CD4-positive, CD25-positive, alpha-beta regulatory T cell (primary cell): ENCODE data around the gene FAM136A. TPM values are rescaled to one million over a fixed set of nuclear protein-coding genes. Genes with fewer than 3 reads are reported as not detected.
A peak's percentile ranks its signal among the peaks of the same experiment; 100 is the strongest.
"Not testable (repeated sequence)": the region's sequence is repeated elsewhere in the genome, so short reads cannot be mapped to it uniquely, and the experiment has no call there.

Source experiments
- ATAC-seq, 2 donors: fragments of 150-1000 bp; cut with Tn5 transposase; one replicate each; pipeline ENCODE4 v1.10.0; 2021; ENCODE audit warnings: low read depth in 2 of 2, moderate number of reproducible peaks in 2 of 2, moderate library complexity in 1 of 2
- DNase-seq, 3 donors: peaks; one replicate each; pipeline versions ENCODE4 v3.0.0 to v3.0.0-alpha.2; 2012 to 2022; ENCODE audit warnings: mixed read lengths in 1 of 3
- H3K27ac ChIP-seq: one replicate; pipeline ENCODE4 v1.7.0; 2013; ENCODE audit warnings: mild to moderate bottlenecking, low read length; ENCODE audit not compliant: insufficient read depth, poor library complexity, severe bottlenecking
- H3K27me3 ChIP-seq: one replicate; pipeline ENCODE4 v1.7.0; 2013; ENCODE audit warnings: low read length; ENCODE audit not compliant: control insufficient read depth, insufficient read depth
- H3K36me3 ChIP-seq: one replicate; pipeline ENCODE4 v1.7.0; 2013; ENCODE audit warnings: mild to moderate bottlenecking, low read length, moderate library complexity; ENCODE audit not compliant: control insufficient read depth, insufficient read depth
- H3K4me1 ChIP-seq: 2 replicates; pipeline ENCODE4 v1.7.0; 2013; ENCODE audit warnings: mild to moderate bottlenecking, low read length; ENCODE audit not compliant: insufficient read depth, control insufficient read depth, poor library complexity, severe bottlenecking
- H3K4me3 ChIP-seq: one replicate; pipeline ENCODE4 v1.7.0; 2013; ENCODE audit warnings: low read depth, mild to moderate bottlenecking, low read length, moderate library complexity
- H3K9me3 ChIP-seq, 2 experiments: 1 replicate in 1 of 2; 2 replicates in 1 of 2; pipeline ENCODE4 v1.7.0; 2013; ENCODE audit warnings: low read length in 2 of 2, mild to moderate bottlenecking in 1 of 2, moderate library complexity in 1 of 2; ENCODE audit not compliant: control insufficient read depth in 2 of 2
- H3K27ac Mint-ChIP-seq, 3 donors: one replicate each; pipeline ENCODE4 v1.8.0; 2020 to 2022; ENCODE audit warnings: mild to moderate bottlenecking in 3 of 3, mixed read lengths in 3 of 3, moderate library complexity in 2 of 3
- H3K27me3 Mint-ChIP-seq: one replicate; pipeline ENCODE4 v1.8.0; 2022; ENCODE audit warnings: mild to moderate bottlenecking, mixed read lengths
- H3K36me3 Mint-ChIP-seq: one replicate; pipeline ENCODE4 v1.8.0; 2020; ENCODE audit warnings: mixed read lengths
- H3K4me1 Mint-ChIP-seq, 4 donors: one replicate each; pipeline ENCODE4 v1.8.0; 2020 to 2022; ENCODE audit warnings: mixed read lengths in 4 of 4, mild to moderate bottlenecking in 1 of 4
- H3K4me3 Mint-ChIP-seq, 4 donors: one replicate each; pipeline ENCODE4 v1.8.0; 2020 to 2022; ENCODE audit warnings: mild to moderate bottlenecking in 4 of 4, mixed read lengths in 4 of 4, moderate library complexity in 3 of 4
- H3K9me3 Mint-ChIP-seq, 7 donors: one replicate each; pipeline ENCODE4 v1.8.0; 2020 to 2022; ENCODE audit warnings: mixed read lengths in 7 of 7, mild to moderate bottlenecking in 3 of 7, moderate library complexity in 2 of 7
- polyA plus RNA-seq, 4 donors: library from polyadenylated mRNA; unstranded; fragments of 300-500 nt; fragmentation: Illumina TruSeq; gene quantifications; one replicate each; pipeline ENCODE4 v1.2.3, GENCODE V29; 2021
- total RNA-seq: library from RNA; stranded (reverse); gene quantifications from one replicate; pipeline ENCODE4 v1.2.3, GENCODE V29; 2022

Gene FAM136A
- total and polyA plus RNA-seq, 5 donors from 2014 or later: 26.2 to 35.1 (median 28.8) TPM

DNA sequence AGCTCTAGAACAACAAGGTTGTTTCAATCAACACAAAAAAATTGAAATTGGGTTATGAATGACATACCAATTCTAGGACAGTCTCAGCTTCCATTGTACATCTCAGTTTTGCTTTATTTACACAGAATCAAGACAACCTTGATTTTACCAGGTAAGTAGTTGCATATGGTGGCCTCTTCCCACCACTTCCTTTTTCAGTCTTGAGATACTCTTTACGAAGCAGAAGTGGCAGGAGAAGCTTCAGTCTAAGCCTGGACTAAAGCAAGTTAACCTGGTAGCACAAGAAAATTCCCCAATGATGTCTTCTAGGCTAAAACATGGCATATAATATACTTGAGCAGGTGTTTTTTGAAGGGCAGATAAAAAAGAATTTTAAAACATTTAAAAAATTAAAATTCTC lies 10.7 kb upstream of the FAM136A start:
- Mint-ChIP-seq H3K27ac (no peak overlapping the region), H3K4me1 (no peaks in the 10 kb centered on the region), H3K36me3 (no peaks in the 10 kb centered on the region), H3K27me3 (peaks cover 10% of the 10 kb centered on the region), H3K4me3 (no peak overlapping the region), H3K9me3 (no peaks in the 10 kb centered on the region)
- ATAC-seq (no peak), DNase-seq (no peak)
- Histone ChIP-seq H3K27me3 (peaks cover 4% of the 10 kb centered on the region), H3K36me3 (no peaks in the 10 kb centered on the region), H3K27ac (no peak overlapping the region), H3K9me3 (no peaks in the 10 kb centered on the region), H3K4me3 (no peak overlapping the region), H3K4me1 (no peaks in the 10 kb centered on the region)

DNA sequence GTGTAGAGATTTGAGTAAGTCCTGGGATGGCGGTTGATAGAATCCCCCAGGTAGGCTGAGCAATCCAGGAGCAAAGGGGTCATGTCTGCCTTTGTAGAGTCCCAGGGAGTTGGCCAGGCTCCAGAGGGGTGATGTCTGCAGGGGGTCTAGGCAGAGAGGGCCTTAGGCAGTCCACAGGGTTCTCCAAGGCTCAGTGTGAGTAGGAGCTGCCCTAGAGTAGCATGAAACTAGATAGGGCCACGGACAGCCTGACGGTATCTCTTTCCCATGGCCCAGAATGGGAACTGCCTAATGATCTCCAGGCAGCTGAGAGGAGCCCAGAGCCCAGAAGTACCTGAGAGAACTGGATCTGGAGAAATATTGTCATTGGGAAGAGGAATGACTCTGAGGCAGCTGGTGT lies 9.0 kb upstream of the FAM136A start:
- Mint-ChIP-seq H3K9me3 (no peaks in the 10 kb centered on the region), H3K4me1 (no peaks in the 10 kb centered on the region), H3K4me3 (no peak overlapping the region), H3K27me3 (peaks cover 8% of the 10 kb centered on the region), H3K27ac (no peak overlapping the region), H3K36me3 (no peaks in the 10 kb centered on the region)
- Histone ChIP-seq H3K9me3 (no peaks in the 10 kb centered on the region), H3K27ac (no peak overlapping the region), H3K4me3 (no peak overlapping the region), H3K36me3 (no peaks in the 10 kb centered on the region), H3K27me3 (peaks cover under 1% of the 10 kb centered on the region), H3K4me1 (no peaks in the 10 kb centered on the region)
- DNase-seq (no peak), ATAC-seq (no peak)

DNA sequence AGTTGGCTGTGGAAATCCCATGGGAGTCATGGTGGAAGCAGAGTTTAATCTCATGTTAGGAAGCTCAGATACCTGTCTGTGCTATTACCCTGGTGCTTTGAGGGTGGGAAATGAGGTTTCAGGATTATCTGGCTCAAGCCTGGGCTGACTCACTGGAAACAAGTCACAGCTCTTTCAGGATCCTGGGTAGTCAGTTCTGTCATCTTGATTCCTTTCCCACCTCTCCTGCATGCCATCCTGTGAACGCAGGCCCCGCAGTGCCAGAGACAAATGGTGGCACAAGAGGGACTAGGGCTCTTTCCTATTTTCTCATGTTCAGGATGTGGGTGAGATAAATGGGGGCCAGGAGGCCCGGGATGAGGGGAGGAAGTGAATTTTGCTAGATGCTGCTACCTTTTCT lies 3.7 kb upstream of the FAM136A start:
- H3K36me3 Mint-ChIP-seq: no peaks in the 10 kb centered on the region

DNA sequence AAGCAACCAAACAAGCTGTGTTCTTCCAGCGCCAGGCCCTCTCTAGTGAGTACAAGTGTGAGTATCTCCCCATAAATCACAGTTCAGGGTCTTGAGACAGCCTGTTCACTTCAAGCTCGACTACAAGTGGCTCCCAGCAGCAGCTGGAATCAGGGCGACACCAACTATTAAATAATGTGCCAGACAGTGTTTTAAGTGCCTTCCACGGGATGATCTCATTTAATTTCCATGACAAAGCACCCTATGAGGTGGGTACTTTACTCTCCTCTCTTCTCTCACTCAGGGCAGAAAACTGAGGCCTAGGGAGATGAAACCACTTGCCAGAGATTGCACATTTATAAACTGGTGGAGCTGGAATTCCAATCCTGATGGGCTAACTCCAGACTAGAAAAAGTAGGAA lies 2.6 kb upstream of the FAM136A start:
- Histone ChIP-seq H3K27me3 (no peaks in the 10 kb centered on the region), H3K36me3 (peaks cover 3% of the 10 kb centered on the region), H3K27ac (no peak overlapping the region), H3K4me1 (peaks cover 9% of the 10 kb centered on the region), H3K9me3 (no peaks in the 10 kb centered on the region), H3K4me3 (no peak overlapping the region)
- DNase-seq (no peak), ATAC-seq (no peak)
- Mint-ChIP-seq H3K4me1 (peaks cover 0 to 26% (median 14%) of the 10 kb centered on the region in 4 donors), H3K36me3 (no peaks in the 10 kb centered on the region), H3K4me3 (peak overlapping the region in 1 of 4 donors; percentile 77), H3K9me3 (no peaks in the 10 kb centered on the region), H3K27me3 (peaks cover 8% of the 10 kb centered on the region), H3K27ac (no peak overlapping the region)

More for the DNA sequence above, 3.7 kb upstream of the FAM136A start:
- Mint-ChIP-seq H3K4me1 (peaks cover 0 to 24% (median 10%) of the 10 kb centered on the region in 4 donors), H3K27me3 (peaks cover 8% of the 10 kb centered on the region), H3K9me3 (no peaks in the 10 kb centered on the region), H3K27ac (no peak overlapping the region), H3K4me3 (no peak overlapping the region)
- DNase-seq (no peak), ATAC-seq (no peak)
- Histone ChIP-seq H3K4me1 (peaks cover 9% of the 10 kb centered on the region), H3K36me3 (no peaks in the 10 kb centered on the region), H3K9me3 (no peaks in the 10 kb centered on the region), H3K27me3 (no peaks in the 10 kb centered on the region), H3K4me3 (no peak overlapping the region), H3K27ac (no peak overlapping the region)

DNA sequence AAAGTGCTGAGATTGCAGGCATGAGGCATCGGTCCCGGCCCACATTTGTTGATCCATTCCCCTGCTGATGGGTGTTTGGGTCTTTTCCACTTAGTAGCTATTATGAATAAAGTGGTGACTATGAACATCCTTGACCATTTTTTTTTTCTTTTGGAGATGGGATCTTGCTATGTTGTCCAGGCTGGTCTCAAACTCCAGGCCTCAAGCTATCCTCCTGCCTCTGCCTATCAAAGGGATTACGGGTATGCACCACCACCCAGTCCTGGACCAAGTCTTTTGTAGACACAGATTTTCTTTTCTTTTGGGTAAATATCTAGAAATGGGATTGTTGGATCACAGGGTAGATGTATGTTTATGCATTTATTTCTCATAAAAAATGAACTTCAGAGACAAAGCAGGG lies 1.3 kb upstream of the FAM136A start:
- Histone ChIP-seq H3K4me3 (no peak overlapping the region), H3K27me3 (no peaks in the 10 kb centered on the region), H3K36me3 (peaks cover 14% of the 10 kb centered on the region), H3K27ac (no peak overlapping the region), H3K9me3 (no peaks in the 10 kb centered on the region), H3K4me1 (peaks cover 9% of the 10 kb centered on the region)
- no peak for DNase-seq
- Mint-ChIP-seq H3K27me3 (peaks cover 8% of the 10 kb centered on the region), H3K4me3 (peak overlapping the region in 2 of 4 donors; percentile 73 to 84), H3K36me3 (peaks cover 10% of the 10 kb centered on the region), H3K27ac (no peak overlapping the region), H3K9me3 (peaks cover 0 to 1% (median 0%) of the 10 kb centered on the region in 7 donors), H3K4me1 (peaks cover 9 to 30% (median 17%) of the 10 kb centered on the region in 4 donors)
- ATAC-seq: no peak

DNA sequence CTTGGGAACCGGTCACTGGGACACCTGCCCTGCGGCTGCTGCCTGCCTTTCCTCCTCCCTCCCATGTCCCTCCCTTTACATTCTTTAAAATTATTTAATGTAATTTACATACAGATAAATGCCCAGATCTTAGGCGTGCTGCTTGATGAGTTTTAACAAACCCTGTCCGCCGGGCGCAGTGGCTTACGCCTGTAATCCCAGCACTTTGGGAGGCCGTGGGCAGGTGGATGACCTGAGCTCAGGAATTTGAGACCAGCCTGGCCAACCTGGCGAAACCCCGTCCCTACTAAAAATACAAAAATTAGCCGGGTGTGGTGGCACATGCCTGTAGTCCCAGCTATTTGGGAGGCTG lies 304 bp upstream of the FAM136A start:
- H3K9me3 Mint-ChIP-seq, H3K4me1 ChIP-seq, H3K9me3 ChIP-seq, H3K27me3 Mint-ChIP-seq, H3K27ac ChIP-seq, DNase-seq, ATAC-seq, H3K4me3 ChIP-seq, H3K27me3 ChIP-seq: not testable (repeated sequence)
- peak overlapping the region; percentile 85 to 99 (median 95) for H3K4me3 Mint-ChIP-seq
- H3K4me1 Mint-ChIP-seq: peaks cover 10 to 30% (median 18%) of the 10 kb centered on the region in 4 donors
- H3K36me3 Mint-ChIP-seq: peaks cover 15% of the 10 kb centered on the region
- peaks cover 14% of the 10 kb centered on the region for H3K36me3 ChIP-seq
- peak overlapping the region in 1 of 3 donors; percentile 38 for H3K27ac Mint-ChIP-seq

DNA sequence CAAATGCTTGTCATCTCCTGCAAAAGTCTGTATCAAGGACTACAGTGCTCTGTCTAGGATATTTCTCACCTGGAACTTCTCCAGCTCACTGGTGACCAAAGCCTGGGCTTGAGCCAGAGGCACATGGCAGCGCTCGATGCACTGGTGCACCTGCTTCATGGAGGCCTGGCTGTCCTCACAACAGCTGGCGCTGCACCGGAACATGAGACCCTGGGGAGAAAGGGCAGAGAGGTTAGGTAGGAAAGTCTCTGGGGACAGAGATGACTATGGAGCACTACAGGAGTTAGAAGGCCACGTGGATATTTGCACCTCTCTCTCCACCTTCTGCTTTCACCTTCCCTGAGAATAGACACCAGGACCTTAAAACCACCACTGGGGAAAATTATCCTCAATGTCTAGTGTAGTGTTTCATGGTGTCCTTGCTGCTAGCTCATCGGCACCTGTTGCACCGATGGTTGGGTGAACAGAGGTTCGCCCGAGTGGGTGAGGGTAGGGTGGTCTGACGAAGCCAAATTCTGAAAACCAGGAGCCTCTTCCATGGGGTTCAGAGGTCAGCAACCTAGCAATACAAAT lies 1.0 kb downstream of the FAM136A start:
- peaks cover 9% of the 10 kb centered on the region for H3K4me1 ChIP-seq
- peaks cover 21% of the 10 kb centered on the region for H3K36me3 ChIP-seq
- DNase-seq (no peak), ATAC-seq (no peak)
- Mint-ChIP-seq H3K4me3 (peak overlapping the region; percentile 93 to 99 (median 95)), H3K27ac (peak overlapping the region; percentile 86 to 92 (median 90)), H3K9me3 (peaks cover 0 to 1% (median 0%) of the 10 kb centered on the region in 7 donors), H3K27me3 (peaks cover 4% of the 10 kb centered on the region), H3K4me1 (peaks cover 10 to 36% (median 21%) of the 10 kb centered on the region in 4 donors), H3K36me3 (peaks cover 20% of the 10 kb centered on the region)
- no peaks in the 10 kb centered on the region for H3K27me3 ChIP-seq
- peak overlapping the region; percentile 83 for H3K27ac ChIP-seq
- no peaks in the 10 kb centered on the region for H3K9me3 ChIP-seq
- H3K4me3 ChIP-seq: peak overlapping the region; percentile 85

DNA sequence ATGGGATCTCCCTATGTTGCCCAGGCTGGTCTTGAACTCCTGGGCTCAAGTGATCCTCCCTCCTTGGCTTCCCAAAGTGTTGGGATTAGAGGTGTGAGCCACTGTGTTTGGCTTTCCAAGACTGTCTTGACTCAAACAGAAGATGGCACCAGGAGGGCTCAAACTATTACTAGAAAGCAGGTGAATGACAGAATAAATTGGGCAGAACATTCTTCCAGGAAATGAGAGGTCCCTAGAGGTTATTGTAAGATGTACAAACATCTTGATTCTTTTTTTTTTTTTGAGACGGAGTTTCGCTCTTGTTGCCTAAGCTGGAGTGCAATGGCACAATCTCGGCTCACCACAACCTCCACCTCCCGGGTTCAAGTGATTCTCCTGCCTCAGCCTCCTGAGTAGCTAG lies 4.0 kb downstream of the FAM136A start:
- Histone ChIP-seq H3K4me1 (peaks cover 12% of the 10 kb centered on the region), H3K36me3 (peaks cover 21% of the 10 kb centered on the region)
- H3K27ac Mint-ChIP-seq, H3K9me3 ChIP-seq, H3K27ac ChIP-seq, ATAC-seq, DNase-seq, H3K4me3 ChIP-seq, H3K27me3 Mint-ChIP-seq, H3K27me3 ChIP-seq, H3K9me3 Mint-ChIP-seq: not testable (repeated sequence)
- peaks cover 20% of the 10 kb centered on the region for H3K36me3 Mint-ChIP-seq
- H3K4me3 Mint-ChIP-seq: peak overlapping the region in 1 of 4 donors; percentile 72
- peaks cover 13 to 40% (median 23%) of the 10 kb centered on the region in 4 donors for H3K4me1 Mint-ChIP-seq
